WTC11 (cell line): ENCODE measurements around the gene MIF. TPM values are rescaled to one million over a fixed set of nuclear protein-coding genes. Genes with fewer than 3 reads are reported as not detected.
"Not testable (repeated sequence)": the region's sequence is repeated elsewhere in the genome, so short reads cannot be mapped to it uniquely, and the experiment has no call there.

ENCODE experiments used
- ATAC-seq: fragments of 200-7000 bp; cut with Tn5 transposase; 2 replicates; pipeline ENCODE4 v1.10.0; 2021; ENCODE audit warnings: mild to moderate bottlenecking, moderate library complexity
- CTCF ChIA-PET: fragments of 300-600 bp; sonication (Branson Sonifier 250); formaldehyde crosslinking; loops from one replicate; lab custom pipeline; 2021; ENCODE audit warnings: antibody characterized with exemption; lab: Charles Lee
- POLR2A ChIA-PET: fragments of 350-600 bp; sonication (Branson Sonifier 250); formaldehyde crosslinking; loops from one replicate; lab custom pipeline; 2021; ENCODE audit warnings: antibody characterized with exemption; lab: Charles Lee
- DNase-seq: peaks from one replicate; pipeline ENCODE4 v3.0.0; 2021; ENCODE audit warnings: low spot score
- H3K27ac Mint-ChIP-seq: 2 replicates; pipeline ENCODE4 v1.8.0; 2021; ENCODE audit warnings: mixed read lengths
- H3K27me3 Mint-ChIP-seq: 2 replicates; pipeline ENCODE4 v1.8.0; 2021; ENCODE audit warnings: low read depth, mild to moderate bottlenecking, moderate library complexity, mixed read lengths
- H3K36me3 Mint-ChIP-seq: 2 replicates; pipeline ENCODE4 v1.8.0; 2021; ENCODE audit warnings: mixed read lengths
- H3K4me1 Mint-ChIP-seq: 2 replicates; pipeline ENCODE4 v1.8.0; 2022; ENCODE audit warnings: mixed read lengths
- H3K4me3 Mint-ChIP-seq: 2 replicates; pipeline ENCODE4 v1.8.0; 2021; ENCODE audit warnings: mild to moderate bottlenecking, moderate library complexity, mixed read lengths
- H3K9me3 Mint-ChIP-seq: 2 replicates; pipeline ENCODE4 v1.8.0; 2021; ENCODE audit warnings: mixed read lengths
- CBFB ChIP-seq: sonication (generic); formaldehyde crosslinking; IDR thresholded peaks from 2 replicates; pipeline ENCODE4 v1.8.1; 2022; ENCODE audit warnings: mild to moderate bottlenecking, low read depth, missing genetic modification reagents
- EMX1 ChIP-seq: fragments of 250-450 bp; sonication (Bioruptor Pico); IDR thresholded peaks from 2 replicates; pipeline ENCODE4 v1.8.0; 2021; ENCODE audit warnings: mild to moderate bottlenecking
- GABPB1 ChIP-seq: sonication (generic); formaldehyde crosslinking; IDR thresholded peaks from 2 replicates; pipeline ENCODE4 v1.8.1; 2023; ENCODE audit warnings: mild to moderate bottlenecking, missing genetic modification reagents
- MXD4 ChIP-seq: fragments of 250-450 bp; sonication (Bioruptor Pico); IDR thresholded peaks from 2 replicates; pipeline ENCODE4 v1.8.0; 2021; ENCODE audit warnings: mild to moderate bottlenecking, moderate library complexity, borderline replicate concordance
- total RNA-seq: library from RNA; stranded (reverse); gene quantifications from 3 replicates; pipeline ENCODE4 v1.2.3, GENCODE V29; 2021
- TF ChIP-seq, protein P1 (sequence below): sonication (generic); formaldehyde crosslinking; IDR thresholded peaks from 2 replicates; pipeline ENCODE4 v1.8.1; 2023; ENCODE audit warnings: mild to moderate bottlenecking, missing genetic modification reagents

The MIF gene
- total RNA-seq, 1 experiment from 2014 or later: 1,424 TPM

DNA sequence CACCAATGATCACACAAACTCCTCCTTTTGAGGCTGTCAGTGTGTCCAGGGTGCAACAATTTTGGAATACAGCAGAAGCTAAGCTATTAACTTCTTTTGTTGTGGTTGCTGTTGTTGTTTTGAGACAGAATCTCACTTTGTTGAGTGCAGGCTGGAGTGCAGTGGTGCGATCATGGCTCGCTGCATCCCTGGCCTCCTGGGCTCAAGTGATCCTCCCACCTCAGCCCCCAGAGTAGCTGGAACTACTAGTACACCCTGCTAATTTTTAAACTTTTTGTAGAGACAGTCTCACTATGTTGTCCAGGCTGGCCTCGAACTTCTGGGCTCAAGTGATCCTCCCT lies 44.8 kb downstream of the MIF start (continued):
- no peak for TF ChIP-seq CBFB
- TF ChIP-seq GABPB1 (CRISPR knock-in tag): no peak
- TF ChIP-seq, protein P1, sequence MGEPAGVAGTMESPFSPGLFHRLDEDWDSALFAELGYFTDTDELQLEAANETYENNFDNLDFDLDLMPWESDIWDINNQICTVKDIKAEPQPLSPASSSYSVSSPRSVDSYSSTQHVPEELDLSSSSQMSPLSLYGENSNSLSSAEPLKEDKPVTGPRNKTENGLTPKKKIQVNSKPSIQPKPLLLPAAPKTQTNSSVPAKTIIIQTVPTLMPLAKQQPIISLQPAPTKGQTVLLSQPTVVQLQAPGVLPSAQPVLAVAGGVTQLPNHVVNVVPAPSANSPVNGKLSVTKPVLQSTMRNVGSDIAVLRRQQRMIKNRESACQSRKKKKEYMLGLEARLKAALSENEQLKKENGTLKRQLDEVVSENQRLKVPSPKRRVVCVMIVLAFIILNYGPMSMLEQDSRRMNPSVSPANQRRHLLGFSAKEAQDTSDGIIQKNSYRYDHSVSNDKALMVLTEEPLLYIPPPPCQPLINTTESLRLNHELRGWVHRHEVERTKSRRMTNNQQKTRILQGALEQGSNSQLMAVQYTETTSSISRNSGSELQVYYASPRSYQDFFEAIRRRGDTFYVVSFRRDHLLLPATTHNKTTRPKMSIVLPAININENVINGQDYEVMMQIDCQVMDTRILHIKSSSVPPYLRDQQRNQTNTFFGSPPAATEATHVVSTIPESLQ: no peak
- no peak for TF ChIP-seq EMX1 (CRISPR knock-in tag)
- TF ChIP-seq MXD4 (CRISPR knock-in tag): no peak

- ATAC-seq: peak; percentile 43
- Mint-ChIP-seq H3K9me3 (peaks cover 15% of the 10 kb centered on the region), H3K27me3 (peaks cover 21% of the 10 kb centered on the region)
- H3K4me1 Mint-ChIP-seq, H3K4me3 Mint-ChIP-seq, CTCF ChIA-PET, H3K36me3 Mint-ChIP-seq, H3K27ac Mint-ChIP-seq, DNase-seq, POLR2A ChIA-PET: not testable (repeated sequence)
Measured at GRCh38 chr22:23940166-23940565, 46.0 kb downstream of the MIF start.

Other genes with a start within 250 kb of the MIF start
- gene RGL4, start 203.4 kb upstream of the MIF start, total RNA-seq: 0.05 TPM in 1 of 3 replicates, not detected in the others
- gene ZNF70, start 143.3 kb upstream of the MIF start, total RNA-seq: 3.3 to 3.6 TPM (median 3.3 TPM) in 3 replicates
- gene VPREB3, start 140.0 kb upstream of the MIF start, total RNA-seq: 0.81 to 1.3 TPM (median 0.87 TPM) in 3 replicates
- 2.7 to 3.6 TPM (median 3.5 TPM) in 3 replicates for gene C22orf15, start 131.4 kb upstream of the MIF start, total RNA-seq
- gene CHCHD10, start 126.4 kb upstream of the MIF start, total RNA-seq: 170 to 198 TPM (median 171 TPM) in 3 replicates
- 14.5 to 16.5 TPM (median 16.2 TPM) in 3 replicates for gene MMP11, start 121.5 kb upstream of the MIF start, total RNA-seq
- 135 to 149 TPM (median 146 TPM) in 3 replicates for gene SMARCB1, start 107.4 kb upstream of the MIF start, total RNA-seq
- 10.9 to 12.5 TPM (median 11.3 TPM) in 3 replicates for gene DERL3, start 55.4 kb upstream of the MIF start, total RNA-seq
- gene SLC2A11, start 36.5 kb upstream of the MIF start, total RNA-seq: 17.2 to 21.1 TPM (median 19.9 TPM) in 3 replicates
- 16.6 to 23.2 TPM (median 19.8 TPM) in 3 replicates for gene GSTT2B, start 66.8 kb downstream of the MIF start, total RNA-seq
- gene DDTL, start 72.5 kb downstream of the MIF start, total RNA-seq: 3.6 to 5.8 TPM (median 3.6 TPM) in 3 replicates
- 194 to 238 TPM (median 205 TPM) in 3 replicates for gene DDT, start 80.1 kb downstream of the MIF start, total RNA-seq
- 0.50 to 1.2 TPM (median 1.1 TPM) in 3 replicates for gene GSTT2, start 85.8 kb downstream of the MIF start, total RNA-seq
- gene GSTT4, start 111.1 kb downstream of the MIF start, total RNA-seq: not detected in 3 replicates
- gene CABIN1, start 116.9 kb downstream of the MIF start, total RNA-seq: 72.5 to 79.2 TPM (median 79.0 TPM) in 3 replicates